AG04449 (cell line): Measurements from ENCODE around the gene NDUFV1.
"Not testable (repeated sequence)": the region's sequence is repeated elsewhere in the genome, so short reads cannot be mapped to it uniquely, and the experiment has no call there.

Experiments
- CTCF ChIA-PET: fragments of 350-600 bp; formaldehyde crosslinking; extraction: SDS; loops from one replicate; lab custom pipeline; 2021; ENCODE audit warnings: antibody characterized with exemption; lab: Yijun Ruan, JAX
- POLR2A ChIA-PET: fragments of 400-600, 350-600 bp; formaldehyde crosslinking; extraction: SDS; loops from one replicate; lab custom pipeline; 2020; ENCODE audit warnings: antibody characterized with exemption, inconsistent platforms; lab: Yijun Ruan, JAX
- DNase-seq: peaks from one replicate; pipeline ENCODE4 v3.0.0-alpha.2; 2010; ENCODE audit warnings: low read depth, low spot score
- H3K4me3 ChIP-seq: 2 replicates; pipeline ENCODE4 v1.5.1; 2011; ENCODE audit warnings: low read depth, mild to moderate bottlenecking, control low read depth, low read length
- TF ChIP-seq, protein P1 (sequence below): IDR thresholded peaks from one replicate; pipeline ENCODE4 v1.5.1; 2011; ENCODE audit warnings: mild to moderate bottlenecking, moderate library complexity, low read length, control low read depth, inconsistent platforms; ENCODE audit not compliant: insufficient read depth; ENCODE audit errors: missing control alignments

Gene NDUFV1

DNA sequence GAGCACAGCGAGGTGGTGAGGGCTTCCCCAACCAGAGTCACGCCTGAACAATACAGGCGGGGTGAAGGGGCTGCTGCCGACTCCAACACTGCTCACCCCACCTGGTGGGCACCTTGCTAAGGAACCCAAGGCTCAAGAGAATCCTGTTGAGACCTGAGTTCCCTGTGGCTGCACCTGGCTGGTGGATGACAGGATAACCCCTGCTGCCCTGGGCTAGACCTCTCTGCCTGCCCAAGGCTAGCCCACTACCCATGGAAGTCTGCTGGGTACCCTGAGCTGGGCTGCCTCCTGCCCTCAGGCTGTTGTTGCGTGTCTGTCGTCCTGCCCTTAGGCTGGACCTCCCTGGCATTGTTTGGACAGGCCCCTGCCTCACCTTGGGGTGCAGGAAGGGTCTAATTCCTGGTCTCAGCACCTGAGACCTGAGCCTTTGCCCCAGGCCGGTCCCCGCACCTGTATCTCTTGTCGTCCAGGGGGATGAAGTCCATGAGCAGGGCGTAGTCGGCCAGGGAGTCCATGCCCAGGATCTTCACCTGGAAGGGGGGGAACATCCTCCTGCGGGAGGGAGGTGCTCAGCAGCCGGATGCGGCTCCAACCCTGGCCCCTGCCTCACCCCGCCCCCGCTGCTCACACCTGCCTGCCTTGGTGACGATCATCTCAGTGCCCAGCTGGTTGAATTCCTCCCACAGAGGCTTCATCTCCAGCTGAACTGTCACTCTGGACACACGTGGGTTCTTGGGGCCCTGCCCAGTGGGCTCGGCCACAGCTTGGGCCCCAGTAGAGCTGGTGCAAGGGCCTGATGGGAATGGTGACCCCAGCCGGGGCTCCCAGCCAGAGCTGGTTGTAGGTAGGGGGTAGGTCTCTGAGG, 27.9 kb downstream of the NDUFV1 start:
- H3K4me3 ChIP-seq = no peak overlapping the region
- TF ChIP-seq, protein P1, sequence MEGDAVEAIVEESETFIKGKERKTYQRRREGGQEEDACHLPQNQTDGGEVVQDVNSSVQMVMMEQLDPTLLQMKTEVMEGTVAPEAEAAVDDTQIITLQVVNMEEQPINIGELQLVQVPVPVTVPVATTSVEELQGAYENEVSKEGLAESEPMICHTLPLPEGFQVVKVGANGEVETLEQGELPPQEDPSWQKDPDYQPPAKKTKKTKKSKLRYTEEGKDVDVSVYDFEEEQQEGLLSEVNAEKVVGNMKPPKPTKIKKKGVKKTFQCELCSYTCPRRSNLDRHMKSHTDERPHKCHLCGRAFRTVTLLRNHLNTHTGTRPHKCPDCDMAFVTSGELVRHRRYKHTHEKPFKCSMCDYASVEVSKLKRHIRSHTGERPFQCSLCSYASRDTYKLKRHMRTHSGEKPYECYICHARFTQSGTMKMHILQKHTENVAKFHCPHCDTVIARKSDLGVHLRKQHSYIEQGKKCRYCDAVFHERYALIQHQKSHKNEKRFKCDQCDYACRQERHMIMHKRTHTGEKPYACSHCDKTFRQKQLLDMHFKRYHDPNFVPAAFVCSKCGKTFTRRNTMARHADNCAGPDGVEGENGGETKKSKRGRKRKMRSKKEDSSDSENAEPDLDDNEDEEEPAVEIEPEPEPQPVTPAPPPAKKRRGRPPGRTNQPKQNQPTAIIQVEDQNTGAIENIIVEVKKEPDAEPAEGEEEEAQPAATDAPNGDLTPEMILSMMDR = no peak
- ChIA-PET POLR2A (no interaction called here), CTCF (interaction anchor here (1.3 to 2.2 kb wide), 3 partner anchors 14 to 26 kb away, joined by 3 to 5 read pairs (median 4); no protein-coding TSS in a partner anchor)
- no peak for DNase-seq

DNA sequence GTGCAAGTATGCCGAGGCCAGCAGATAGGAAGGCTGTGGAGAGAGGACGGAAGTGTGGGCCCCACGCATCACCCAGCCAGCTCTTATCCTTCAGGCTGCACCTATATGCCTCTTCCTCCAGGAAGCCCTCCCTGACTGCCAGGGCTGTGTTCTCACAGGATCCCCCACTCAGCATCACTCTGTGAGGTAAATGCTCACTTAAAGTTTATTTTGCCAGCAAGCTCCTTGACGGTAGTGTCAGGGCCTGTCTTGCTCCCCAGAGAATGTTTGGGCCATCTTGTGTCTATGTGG, 28.4 kb downstream of the NDUFV1 start:
- CTCF ChIA-PET = interaction anchor here (1.1 to 2.2 kb wide), 3 partner anchors 14 to 24 kb away, joined by 3 to 5 read pairs (median 5); no protein-coding TSS in a partner anchor
- H3K4me3 ChIP-seq = no peak overlapping the region
- DNase-seq = no peak
- POLR2A ChIA-PET = no interaction called here
- TF ChIP-seq, protein P1 = no peak

DNA sequence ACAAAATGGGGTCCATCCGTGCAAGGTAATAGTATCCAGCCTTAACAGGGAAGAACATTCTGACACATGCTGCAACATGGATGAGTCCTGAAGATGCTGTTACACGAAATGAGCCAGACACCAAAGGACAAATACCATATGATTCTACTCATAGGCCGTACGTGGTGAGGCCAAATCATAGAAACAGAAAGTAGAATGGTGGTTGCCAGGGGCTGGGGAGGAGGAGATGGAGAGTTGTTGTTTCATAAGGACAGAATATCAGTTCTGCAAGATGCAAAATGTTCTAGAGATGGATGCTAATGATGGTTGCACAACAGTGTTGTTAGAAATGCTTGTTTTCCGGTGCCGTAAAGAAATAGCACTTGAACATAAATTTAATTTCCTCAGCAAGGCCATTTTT, 30.2 kb downstream of the NDUFV1 start:
- TF ChIP-seq, protein P1 = no peak
- CTCF ChIA-PET = interaction anchor here (0.9 to 1.3 kb wide), 2 partner anchors 11 to 19 kb away, joined by 3 to 4 read pairs; no protein-coding TSS in a partner anchor
- no peak for DNase-seq
- no peak overlapping the region for H3K4me3 ChIP-seq
- POLR2A ChIA-PET = no interaction called here

DNA sequence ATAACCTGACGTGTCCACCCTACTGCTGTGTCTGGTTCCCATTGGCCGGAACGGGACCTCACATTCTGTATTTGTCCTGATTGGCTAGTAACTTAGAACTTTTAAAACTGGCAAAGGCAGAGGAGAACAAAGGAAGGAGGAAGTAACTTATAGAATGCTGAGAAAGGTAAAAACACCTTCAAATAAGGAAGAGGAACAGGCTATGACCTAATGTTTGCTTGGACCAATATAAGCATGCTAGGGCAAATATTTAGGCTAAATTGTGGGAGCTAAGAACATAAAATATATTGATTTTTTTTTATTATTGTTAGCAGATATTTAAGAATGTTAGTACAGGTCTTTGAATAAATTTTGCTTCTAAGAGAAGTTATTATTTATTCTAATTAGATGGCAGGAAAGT, 30.7 kb downstream of the NDUFV1 start:
- DNase-seq, H3K4me3 ChIP-seq, POLR2A ChIA-PET: not testable (repeated sequence)
- CTCF ChIA-PET = interaction anchor here (0.9 kb wide), 1 partner anchor 19 kb away, joined by 3 read pairs; no protein-coding TSS in a partner anchor

DNA sequence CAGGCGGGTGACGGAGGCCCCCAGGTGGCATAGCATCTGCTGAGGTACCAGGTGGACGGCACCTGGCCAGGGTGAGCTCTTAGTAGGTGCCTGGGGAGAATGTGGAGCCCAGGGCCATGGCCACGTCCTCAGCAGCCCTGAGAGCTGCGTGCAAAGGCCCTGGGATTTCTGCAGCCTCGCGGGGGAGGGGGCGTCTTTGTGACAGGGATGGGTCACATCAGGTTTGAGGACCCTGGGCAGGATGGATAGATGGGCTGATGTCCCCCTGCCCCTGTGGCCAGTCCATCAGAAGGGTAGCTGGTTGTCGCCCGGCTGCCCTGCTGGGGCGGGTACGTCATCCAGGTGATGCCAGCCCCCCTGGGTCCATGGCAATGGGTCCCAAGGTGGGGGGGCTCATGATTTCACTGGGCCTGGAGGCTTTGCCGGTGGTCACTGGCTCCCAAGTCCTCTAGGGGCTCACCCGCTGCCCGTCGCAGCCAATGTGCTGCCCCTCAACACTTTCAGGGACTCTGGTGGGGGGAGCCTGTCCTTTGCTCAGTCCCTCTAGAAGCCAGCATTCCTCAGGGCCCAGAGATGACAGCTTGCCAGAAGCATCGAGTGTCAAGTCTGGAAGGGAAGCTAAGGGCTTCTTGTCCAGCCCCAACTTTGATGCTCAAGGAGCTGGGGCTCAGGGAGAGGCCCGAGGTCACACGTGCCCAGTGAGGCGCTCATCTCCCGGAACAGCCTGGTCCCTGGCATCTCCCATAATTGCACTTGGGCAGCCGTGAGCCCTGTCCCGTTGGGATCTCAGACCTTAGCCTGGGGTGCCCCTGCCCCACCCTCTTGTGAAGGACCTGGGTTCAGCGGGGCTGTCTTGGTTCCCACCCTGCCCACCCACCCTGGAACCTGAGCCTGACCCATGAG, 32.0 kb downstream of the NDUFV1 start:
- TF ChIP-seq, protein P1 = no peak
- CTCF ChIA-PET = interaction anchor here (0.7 to 1.8 kb wide), 3 partner anchors 9 to 21 kb away, joined by 3 to 11 read pairs (median 9); partner anchors contain the start of gene NUDT8
- no peak overlapping the region for H3K4me3 ChIP-seq
- DNase-seq = no peak
- POLR2A ChIA-PET = no interaction called here

DNA sequence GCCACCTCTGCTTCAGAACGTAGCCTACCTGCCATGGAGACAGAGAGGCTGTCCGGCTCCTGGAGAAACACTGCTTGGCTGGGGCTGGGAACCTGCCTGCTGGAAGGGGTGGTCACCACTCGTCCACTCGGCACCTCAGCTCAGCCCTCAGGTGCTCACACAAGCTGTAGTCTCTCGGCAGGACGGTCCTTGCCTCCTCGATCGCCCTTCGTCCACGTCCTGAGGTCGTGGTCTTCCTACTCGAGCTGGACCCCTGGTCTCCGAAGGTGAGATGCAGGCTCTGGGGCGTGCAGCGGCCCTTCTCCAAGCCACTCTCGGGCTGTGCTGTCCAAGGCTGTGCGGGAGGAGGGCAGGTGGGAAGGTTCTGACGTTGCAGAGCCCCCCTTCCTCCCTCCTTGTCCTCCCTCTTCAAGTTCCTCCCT, 32.7 kb downstream of the NDUFV1 start, which contains the start of gene TBX10:
Gene TBX10, minus strand, starts transcription at position 326 of the 422 bp plus-strand sequence. Its CDS starts 291 bp downstream, at position 35.
- ChIA-PET POLR2A (no interaction called here), CTCF (interaction anchor here (0.7 to 1.8 kb wide), 3 partner anchors 9 to 22 kb away, joined by 3 to 11 read pairs (median 9); partner anchors contain the start of gene NUDT8)
- TF ChIP-seq, protein P1 = no peak
- DNase-seq = no peak
- H3K4me3 ChIP-seq = no peak within 1 kb of the TSS
